A673 (cell line): ENCODE results near the gene AFM.

Experiments
- EZH2 ChIP-seq: fragments of 200-600 bp; sonication (generic); IDR thresholded peaks from 2 replicates; pipeline ENCODE4 v1.6.1; 2017; ENCODE audit warnings: borderline replicate concordance, low read depth, mild to moderate bottlenecking, mixed read lengths, antibody characterized with exemption, low read length; ENCODE audit not compliant: poor library complexity, severe bottlenecking
- TF ChIP-seq, protein P1 (sequence below): fragments of 300-800, 200-600 bp; sonication (generic); conservative IDR thresholded peaks from 2 replicates; pipeline ENCODE4 v1.5.1; 2017; ENCODE audit warnings: low read depth, mild to moderate bottlenecking, antibody characterized with exemption, low read length, moderate library complexity, mixed read lengths

DNA sequence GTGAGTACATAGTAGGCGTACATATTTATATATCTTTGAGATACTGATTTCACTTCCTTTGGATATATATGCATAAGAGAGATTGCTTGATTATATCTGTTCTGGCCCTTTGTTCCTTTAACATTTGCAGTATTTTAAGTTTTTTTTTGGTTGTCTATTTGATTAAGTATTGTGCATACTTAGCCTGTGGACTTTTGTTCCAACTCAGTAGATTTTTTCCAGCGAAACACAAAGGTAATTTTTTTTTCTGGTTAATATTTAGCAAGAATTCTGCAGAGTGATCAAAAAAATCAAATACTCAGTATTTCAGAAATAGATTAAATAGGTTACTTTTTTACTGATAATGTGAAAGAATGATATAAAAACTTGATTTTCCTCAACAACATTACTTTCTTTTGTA, at the start of gene AFM:
- TF ChIP-seq, protein P1, sequence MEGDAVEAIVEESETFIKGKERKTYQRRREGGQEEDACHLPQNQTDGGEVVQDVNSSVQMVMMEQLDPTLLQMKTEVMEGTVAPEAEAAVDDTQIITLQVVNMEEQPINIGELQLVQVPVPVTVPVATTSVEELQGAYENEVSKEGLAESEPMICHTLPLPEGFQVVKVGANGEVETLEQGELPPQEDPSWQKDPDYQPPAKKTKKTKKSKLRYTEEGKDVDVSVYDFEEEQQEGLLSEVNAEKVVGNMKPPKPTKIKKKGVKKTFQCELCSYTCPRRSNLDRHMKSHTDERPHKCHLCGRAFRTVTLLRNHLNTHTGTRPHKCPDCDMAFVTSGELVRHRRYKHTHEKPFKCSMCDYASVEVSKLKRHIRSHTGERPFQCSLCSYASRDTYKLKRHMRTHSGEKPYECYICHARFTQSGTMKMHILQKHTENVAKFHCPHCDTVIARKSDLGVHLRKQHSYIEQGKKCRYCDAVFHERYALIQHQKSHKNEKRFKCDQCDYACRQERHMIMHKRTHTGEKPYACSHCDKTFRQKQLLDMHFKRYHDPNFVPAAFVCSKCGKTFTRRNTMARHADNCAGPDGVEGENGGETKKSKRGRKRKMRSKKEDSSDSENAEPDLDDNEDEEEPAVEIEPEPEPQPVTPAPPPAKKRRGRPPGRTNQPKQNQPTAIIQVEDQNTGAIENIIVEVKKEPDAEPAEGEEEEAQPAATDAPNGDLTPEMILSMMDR = no peak
- TF ChIP-seq EZH2 = no peak
